Astrocyte (in vitro differentiated cells and primary cell): Measurements from ENCODE around the gene IGF2BP3.

ENCODE experiments used
- EZH2 ChIP-seq: IDR thresholded peaks from 2 replicates; pipeline ENCODE4 v1.6.1; 2012; ENCODE audit warnings: mild to moderate bottlenecking, low read length, inconsistent platforms; ENCODE audit not compliant: insufficient read depth
- TF ChIP-seq, protein P1 (sequence below): IDR thresholded peaks from 2 replicates; pipeline ENCODE4 v1.5.1; 2011; ENCODE audit warnings: low read depth, mild to moderate bottlenecking, inconsistent platforms, low read length, moderate library complexity; ENCODE audit not compliant: insufficient read depth

DNA sequence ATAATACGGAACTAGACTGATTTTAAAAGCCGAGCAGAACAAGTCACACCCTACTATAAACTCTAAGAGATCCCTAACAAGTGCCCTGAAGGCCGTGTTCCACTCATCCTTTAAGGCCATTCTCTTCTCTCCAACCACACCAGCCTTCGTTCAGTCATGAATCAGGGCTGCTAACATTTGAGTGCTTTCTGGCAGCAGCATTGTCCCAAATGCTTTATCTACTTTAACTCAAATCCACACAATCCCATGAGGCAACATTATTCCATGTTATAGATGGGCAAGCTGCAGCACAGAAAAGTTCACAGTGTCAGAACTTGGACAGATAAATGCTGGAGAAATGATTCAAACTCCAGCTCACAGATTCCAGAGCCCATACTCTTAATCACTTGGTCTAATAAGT, 97.7 kb downstream of the IGF2BP3 start:
- TF ChIP-seq, protein P1, sequence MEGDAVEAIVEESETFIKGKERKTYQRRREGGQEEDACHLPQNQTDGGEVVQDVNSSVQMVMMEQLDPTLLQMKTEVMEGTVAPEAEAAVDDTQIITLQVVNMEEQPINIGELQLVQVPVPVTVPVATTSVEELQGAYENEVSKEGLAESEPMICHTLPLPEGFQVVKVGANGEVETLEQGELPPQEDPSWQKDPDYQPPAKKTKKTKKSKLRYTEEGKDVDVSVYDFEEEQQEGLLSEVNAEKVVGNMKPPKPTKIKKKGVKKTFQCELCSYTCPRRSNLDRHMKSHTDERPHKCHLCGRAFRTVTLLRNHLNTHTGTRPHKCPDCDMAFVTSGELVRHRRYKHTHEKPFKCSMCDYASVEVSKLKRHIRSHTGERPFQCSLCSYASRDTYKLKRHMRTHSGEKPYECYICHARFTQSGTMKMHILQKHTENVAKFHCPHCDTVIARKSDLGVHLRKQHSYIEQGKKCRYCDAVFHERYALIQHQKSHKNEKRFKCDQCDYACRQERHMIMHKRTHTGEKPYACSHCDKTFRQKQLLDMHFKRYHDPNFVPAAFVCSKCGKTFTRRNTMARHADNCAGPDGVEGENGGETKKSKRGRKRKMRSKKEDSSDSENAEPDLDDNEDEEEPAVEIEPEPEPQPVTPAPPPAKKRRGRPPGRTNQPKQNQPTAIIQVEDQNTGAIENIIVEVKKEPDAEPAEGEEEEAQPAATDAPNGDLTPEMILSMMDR = no peak
- TF ChIP-seq EZH2 = no peak
